Thyroid gland (tissue), 4 donors: Measurements from ENCODE around the gene SPATA31C1.

ENCODE experiments used
- CTCF ChIP-seq, 6 experiments: fragments of 200-600 bp in 3 of 6; fragments of 450-650 bp in 3 of 6; sonication (generic) in 3 of 6; IDR thresholded peaks; one replicate each; pipeline ENCODE4 v1.5.1; 2016 to 2019; ENCODE audit warnings: antibody characterized with exemption in 6 of 6, mild to moderate bottlenecking in 2 of 6, inconsistent platforms in 1 of 6, moderate library complexity in 1 of 6
- POLR2A ChIP-seq, 2 donors: fragments of 450-650 bp; IDR thresholded peaks; one replicate each; pipeline ENCODE4 v1.6.1; 2017; ENCODE audit warnings: antibody characterized with exemption in 2 of 2, mild to moderate bottlenecking in 2 of 2, moderate library complexity in 1 of 2

DNA sequence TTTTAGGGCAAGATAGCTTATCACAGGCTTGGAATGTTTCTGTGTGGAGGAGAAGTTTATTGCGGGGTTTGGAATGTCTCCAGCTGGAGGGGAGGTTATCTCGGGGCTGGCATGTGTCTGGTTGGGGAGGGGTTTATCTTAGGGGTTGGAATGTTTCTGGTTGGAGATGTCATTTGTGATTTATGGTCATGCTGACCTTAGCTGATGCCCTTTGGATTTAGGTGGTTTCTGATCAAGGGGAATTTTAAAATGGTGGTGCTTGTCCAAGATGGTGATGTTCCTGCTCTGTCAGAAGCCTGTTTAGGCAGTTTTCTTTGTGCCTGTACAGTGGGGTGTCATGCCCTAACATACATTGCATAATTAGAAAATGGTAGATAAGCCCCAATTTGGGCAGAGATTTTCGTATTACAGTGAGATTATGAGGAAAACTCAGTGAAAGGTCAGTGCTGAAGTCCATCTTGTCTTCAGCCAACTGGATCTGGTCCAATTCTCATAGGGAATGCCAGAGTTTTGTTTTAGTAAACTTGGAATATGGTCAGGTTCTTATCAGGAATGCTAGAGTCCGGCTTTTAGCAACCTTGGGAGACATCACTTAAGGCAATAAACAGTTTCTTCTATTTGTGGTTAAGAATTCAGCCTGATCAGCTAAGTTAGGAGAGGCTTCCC, 42.3 kb downstream of the SPATA31C1 start:
- no peak for TF ChIP-seq POLR2A (IDR thresholded peaks at IDR 0.05)
- no peak for TF ChIP-seq CTCF (IDR thresholded peaks at IDR 0.05)
